Measurements from ENCODE around the gene MAP2K3. TPM values are rescaled to one million over a fixed set of nuclear protein-coding genes. Genes with fewer than 3 reads are reported as not detected.

The MAP2K3 gene
- polyA plus RNA-seq (2012; ENCODE audit: low read depth, missing spikeins), result 15.2 TPM

DNA sequence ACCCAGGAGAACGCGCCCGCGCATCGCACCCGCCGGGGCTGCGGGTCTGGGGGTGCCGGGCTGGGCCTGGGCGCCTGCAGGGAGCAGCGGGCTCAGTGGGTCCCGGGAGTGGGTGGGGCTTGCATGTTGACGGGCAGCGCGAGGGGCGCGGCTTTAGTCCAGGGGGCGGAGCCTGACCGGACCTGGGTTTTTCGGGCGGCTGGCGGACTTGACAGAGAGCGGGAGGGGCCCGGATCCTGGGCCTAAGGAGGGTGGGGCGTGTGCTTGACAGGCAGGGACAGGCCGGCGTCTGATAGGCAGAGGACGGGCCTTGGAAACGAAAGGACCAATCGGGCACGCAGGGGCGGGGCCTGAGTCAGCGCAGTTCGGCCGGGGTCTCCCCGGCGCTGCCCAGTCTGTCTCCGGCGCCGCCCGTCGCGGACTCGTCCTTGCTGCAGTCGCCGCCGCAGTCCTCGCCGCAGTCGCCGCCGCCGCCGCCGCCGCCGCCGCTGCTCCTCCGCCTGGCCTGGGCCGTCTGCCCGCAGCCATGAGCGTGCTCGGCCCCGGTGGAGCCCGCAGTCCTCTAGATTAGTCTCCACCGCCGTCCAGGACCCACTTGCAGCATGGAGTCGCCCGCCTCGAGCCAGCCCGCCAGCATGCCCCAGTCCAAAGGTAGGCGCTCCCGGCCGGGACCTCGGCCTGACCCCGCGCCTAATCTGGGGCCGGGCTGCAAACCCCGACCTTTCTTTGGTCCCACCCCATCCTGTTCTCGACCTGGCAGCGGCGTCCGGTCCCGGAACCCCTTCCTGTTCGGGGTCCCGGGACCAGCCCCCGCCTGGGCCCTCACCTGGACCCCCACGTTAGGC is at the start of gene MAP2K3:
MAP2K3 (plus strand) TSS at position 393 of the 845 bp plus-strand sequence; CDS start at position 603, 210 bp downstream.
- TF ChIP-seq POLR2A (IDR thresholded peaks at IDR 0.05; ENCODE audit: low read depth, low read length), result 0 out of 2 replicates have a peak, but pooled peaks have one; percentile 50
- peak; percentile 76; the same call in 1 of the 2 replicates for TF ChIP-seq TAF1 (IDR thresholded peaks at IDR 0.05; ENCODE audit: low read depth, low read length)
- no peak for TF ChIP-seq PAX5 (IDR thresholded peaks at IDR 0.05; ENCODE audit: insufficient read depth, low read length, severe bottlenecking)
- FAIRE-seq (peak; percentile 98), DNase-seq (ENCODE audit: insufficient read length, low spot score) (peak; percentile 98)

DNA sequence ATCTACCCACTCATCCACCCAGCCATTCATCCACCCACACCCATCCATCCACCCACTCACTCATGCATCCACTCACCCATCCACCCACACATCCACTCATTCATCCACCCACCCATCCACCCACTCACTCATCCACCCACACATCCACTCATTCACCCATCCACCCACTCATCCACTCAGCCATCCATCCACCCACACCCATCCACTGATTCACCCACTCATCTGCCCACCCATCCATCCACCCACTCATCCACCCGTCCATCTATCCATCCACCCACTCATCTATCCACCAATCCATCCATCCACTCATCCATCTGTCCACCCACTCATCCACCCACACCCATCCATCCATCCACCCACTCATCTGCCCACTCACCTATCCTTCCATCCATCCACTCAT is 48.6 kb upstream of the MAP2K3 start:
- no peak for DNase-seq (ENCODE audit: insufficient read length, low spot score)
- no peak for FAIRE-seq
- no peak for TF ChIP-seq TAF1 (IDR thresholded peaks at IDR 0.05; ENCODE audit: low read depth, low read length)
- TF ChIP-seq POLR2A (IDR thresholded peaks at IDR 0.05; ENCODE audit: low read depth, low read length), result no peak
- no peak for TF ChIP-seq PAX5 (IDR thresholded peaks at IDR 0.05; ENCODE audit: insufficient read depth, low read length, severe bottlenecking)
- no peak for TF ChIP-seq SPI1 (IDR thresholded peaks at IDR 0.05; ENCODE audit: low read depth, low read length)
- no peak for TF ChIP-seq POLR2AphosphoS5 (IDR thresholded peaks at IDR 0.05; ENCODE audit: low read depth, low read length)
- TF ChIP-seq POU2F2 (IDR thresholded peaks at IDR 0.05; ENCODE audit: low read depth, low read length), result no peak

DNA sequence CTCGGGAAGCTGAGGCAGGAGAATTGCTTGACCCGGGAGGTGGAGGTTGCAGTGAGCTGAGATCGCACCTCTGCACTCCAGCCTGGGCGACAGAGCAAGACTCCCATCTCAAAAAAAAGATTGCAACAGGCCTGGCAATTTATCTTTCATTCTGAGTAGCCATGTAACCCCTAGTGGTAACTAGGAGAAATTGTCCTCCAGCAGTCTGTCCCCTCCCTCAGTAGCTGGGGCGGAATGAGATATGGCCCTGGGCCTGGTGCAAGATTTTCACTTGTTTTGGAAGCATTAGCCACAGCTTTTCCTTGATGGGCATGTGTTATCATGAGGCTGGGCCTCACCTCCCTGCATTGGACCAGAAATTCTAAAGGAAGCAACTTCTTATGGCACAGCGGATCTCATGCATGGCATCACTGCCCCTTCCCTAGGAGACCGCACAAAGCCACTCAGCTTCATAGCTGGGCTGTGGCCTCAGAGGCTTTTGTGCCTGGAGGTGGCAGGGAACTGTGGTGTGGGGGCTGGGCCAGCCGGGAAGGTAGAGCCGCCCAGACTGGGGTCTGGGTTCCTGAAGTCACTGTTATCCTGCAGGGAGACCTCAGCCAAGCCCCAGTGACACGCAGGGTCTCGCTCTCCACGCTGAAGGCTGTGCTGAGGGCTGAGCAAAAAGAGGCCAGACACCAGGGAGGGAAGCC is 44.7 kb upstream of the MAP2K3 start:
- DNase-seq (ENCODE audit: insufficient read length, low spot score), result peak; percentile 73
- TF ChIP-seq POLR2AphosphoS5 (IDR thresholded peaks at IDR 0.05; ENCODE audit: low read depth, low read length) (no peak), POU2F2 (IDR thresholded peaks at IDR 0.05; ENCODE audit: low read depth, low read length) (no peak), SPI1 (IDR thresholded peaks at IDR 0.05; ENCODE audit: low read depth, low read length) (no peak), POLR2A (IDR thresholded peaks at IDR 0.05; ENCODE audit: low read depth, low read length) (no peak), PAX5 (IDR thresholded peaks at IDR 0.05; ENCODE audit: insufficient read depth, low read length, severe bottlenecking) (no peak), TAF1 (IDR thresholded peaks at IDR 0.05; ENCODE audit: low read depth, low read length) (no peak)
- FAIRE-seq, result no peak

GRCh38 chr17:21240369-21241055 is 44.0 kb upstream of the MAP2K3 start:
- FAIRE-seq (no peak), DNase-seq (ENCODE audit: insufficient read length, low spot score) (no peak)
- TF ChIP-seq POU2F2 (IDR thresholded peaks at IDR 0.05; ENCODE audit: low read depth, low read length) (no peak), TAF1 (IDR thresholded peaks at IDR 0.05; ENCODE audit: low read depth, low read length) (no peak), PAX5 (IDR thresholded peaks at IDR 0.05; ENCODE audit: insufficient read depth, low read length, severe bottlenecking) (no peak), POLR2AphosphoS5 (IDR thresholded peaks at IDR 0.05; ENCODE audit: low read depth, low read length) (no peak), POLR2A (IDR thresholded peaks at IDR 0.05; ENCODE audit: low read depth, low read length) (no peak), SPI1 (IDR thresholded peaks at IDR 0.05; ENCODE audit: low read depth, low read length) (no peak)

GRCh38 chr17:21241564-21241963 is 42.9 kb upstream of the MAP2K3 start:
- no peak for FAIRE-seq
- DNase-seq (ENCODE audit: insufficient read length, low spot score), result no peak
- no peak for TF ChIP-seq SPI1 (IDR thresholded peaks at IDR 0.05; ENCODE audit: low read depth, low read length)
- TF ChIP-seq PAX5 (IDR thresholded peaks at IDR 0.05; ENCODE audit: insufficient read depth, low read length, severe bottlenecking), result no peak
- no peak for TF ChIP-seq TAF1 (IDR thresholded peaks at IDR 0.05; ENCODE audit: low read depth, low read length)
- no peak for TF ChIP-seq POU2F2 (IDR thresholded peaks at IDR 0.05; ENCODE audit: low read depth, low read length)
- no peak for TF ChIP-seq POLR2A (IDR thresholded peaks at IDR 0.05; ENCODE audit: low read depth, low read length)
- no peak for TF ChIP-seq POLR2AphosphoS5 (IDR thresholded peaks at IDR 0.05; ENCODE audit: low read depth, low read length)

- TF ChIP-seq POLR2AphosphoS5 (IDR thresholded peaks at IDR 0.05; ENCODE audit: low read depth, low read length), result no peak
- no peak for TF ChIP-seq POU2F2 (IDR thresholded peaks at IDR 0.05; ENCODE audit: low read depth, low read length)
- TF ChIP-seq PAX5 (IDR thresholded peaks at IDR 0.05; ENCODE audit: insufficient read depth, low read length, severe bottlenecking), result no peak
- no peak for TF ChIP-seq POLR2A (IDR thresholded peaks at IDR 0.05; ENCODE audit: low read depth, low read length)
- TF ChIP-seq SPI1 (IDR thresholded peaks at IDR 0.05; ENCODE audit: low read depth, low read length), result no peak
- no peak for TF ChIP-seq TAF1 (IDR thresholded peaks at IDR 0.05; ENCODE audit: low read depth, low read length)
- DNase-seq (ENCODE audit: insufficient read length, low spot score), result no peak
- no peak for FAIRE-seq
Measured at GRCh38 chr17:21242026-21242697, 42.3 kb upstream of the MAP2K3 start.

DNA sequence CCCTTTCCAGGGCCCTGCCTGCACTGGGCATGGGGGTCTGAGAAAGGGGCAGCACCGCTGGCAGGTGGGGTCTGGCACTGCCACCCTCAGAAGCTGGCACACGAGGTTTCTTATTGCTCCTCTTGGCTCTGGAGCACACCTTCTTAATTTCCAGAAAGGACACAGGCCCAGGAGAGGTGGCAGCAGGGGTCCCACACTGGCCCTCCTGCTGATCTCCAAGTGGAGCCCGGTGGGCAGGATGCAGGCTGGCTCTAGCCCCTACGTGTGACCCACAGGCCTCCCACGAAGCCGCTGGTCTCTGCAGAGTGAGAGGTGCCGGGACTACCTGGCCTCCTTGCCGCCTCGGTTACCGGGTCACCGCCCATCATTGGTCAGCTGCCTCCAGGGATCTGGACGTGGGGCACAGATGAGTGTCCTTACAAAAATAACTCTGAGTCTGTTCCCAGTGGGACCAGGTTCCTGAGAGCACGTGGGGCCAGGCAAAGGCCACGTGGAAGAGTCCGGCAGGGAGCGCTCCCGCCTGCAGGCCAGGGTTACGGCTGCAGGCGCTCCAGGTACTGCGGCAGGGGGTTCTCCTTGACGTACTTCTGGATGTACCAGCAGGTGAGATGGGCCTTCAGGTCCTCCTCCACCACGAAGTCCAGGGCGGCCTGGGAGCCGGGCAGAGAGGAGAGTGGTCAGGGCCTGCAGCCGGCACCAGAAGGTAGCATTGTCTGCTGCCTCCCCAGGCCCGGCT is 41.6 kb upstream of the MAP2K3 start:
- FAIRE-seq (no peak), DNase-seq (ENCODE audit: insufficient read length, low spot score) (no peak)
- no peak for TF ChIP-seq POLR2AphosphoS5 (IDR thresholded peaks at IDR 0.05; ENCODE audit: low read depth, low read length)
- TF ChIP-seq TAF1 (IDR thresholded peaks at IDR 0.05; ENCODE audit: low read depth, low read length), result no peak
- TF ChIP-seq POLR2A (IDR thresholded peaks at IDR 0.05; ENCODE audit: low read depth, low read length), result no peak
- no peak for TF ChIP-seq POU2F2 (IDR thresholded peaks at IDR 0.05; ENCODE audit: low read depth, low read length)
- no peak for TF ChIP-seq PAX5 (IDR thresholded peaks at IDR 0.05; ENCODE audit: insufficient read depth, low read length, severe bottlenecking)
- TF ChIP-seq SPI1 (IDR thresholded peaks at IDR 0.05; ENCODE audit: low read depth, low read length), result no peak

Data from GM12891 (cell line).